HepG2 (cell line): Measurements from ENCODE around the gene LYRM1. TPM values are rescaled to one million over a fixed set of nuclear protein-coding genes. Genes with fewer than 3 reads are reported as not detected.
A peak's percentile ranks its signal among the peaks of the same experiment; 100 is the strongest.

ENCODE experiments used
- BCL3 ChIP-seq: sonication (generic); formaldehyde crosslinking; IDR thresholded peaks from 2 replicates; pipeline ENCODE4 v1.5.1; 2020; ENCODE audit warnings: mild to moderate bottlenecking, missing genetic modification reagents, moderate library complexity
- CBFB ChIP-seq: sonication (generic); formaldehyde crosslinking; IDR thresholded peaks from 2 replicates; pipeline ENCODE4 v1.4.0; 2020; ENCODE audit warnings: missing genetic modification reagents
- ELF4 ChIP-seq: sonication (generic); formaldehyde crosslinking; IDR thresholded peaks from 2 replicates; pipeline ENCODE4 v1.5.0; 2020; ENCODE audit warnings: missing genetic modification reagents, mild to moderate bottlenecking, moderate library complexity, borderline replicate concordance
- HOXD1 ChIP-seq: sonication (generic); formaldehyde crosslinking; IDR thresholded peaks from 2 replicates; pipeline ENCODE4 v1.5.0; 2020; ENCODE audit warnings: missing genetic modification reagents
- KIAA2018 ChIP-seq: sonication (generic); formaldehyde crosslinking; IDR thresholded peaks from 2 replicates; pipeline ENCODE4 v1.5.0; 2020; ENCODE audit warnings: mild to moderate bottlenecking, missing genetic modification reagents, borderline replicate concordance
- SIX1 ChIP-seq: sonication (generic); formaldehyde crosslinking; IDR thresholded peaks from 2 replicates; pipeline ENCODE4 v1.4.0; 2020; ENCODE audit warnings: missing genetic modification reagents, borderline replicate concordance
- SRY ChIP-seq: sonication (generic); formaldehyde crosslinking; IDR thresholded peaks from 2 replicates; pipeline ENCODE4 v1.8.0; 2022; ENCODE audit warnings: mild to moderate bottlenecking, missing genetic modification reagents
- ZBTB10 ChIP-seq: sonication (generic); formaldehyde crosslinking; IDR thresholded peaks from 2 replicates; pipeline ENCODE4 v1.4.0; 2020; ENCODE audit warnings: missing genetic modification reagents, borderline replicate concordance
- ZFP41 ChIP-seq: sonication (generic); formaldehyde crosslinking; IDR thresholded peaks from 2 replicates; pipeline ENCODE4 v1.4.0; 2020; ENCODE audit warnings: mild to moderate bottlenecking, missing genetic modification reagents, borderline replicate concordance
- ZNF232 ChIP-seq: sonication (generic); formaldehyde crosslinking; IDR thresholded peaks from 2 replicates; pipeline ENCODE4 v1.4.0; 2020; ENCODE audit warnings: missing genetic modification reagents, borderline replicate concordance
- ZNF503 ChIP-seq: sonication (generic); formaldehyde crosslinking; IDR thresholded peaks from 2 replicates; pipeline ENCODE4 v1.4.0; 2020; ENCODE audit warnings: missing genetic modification reagents
- ZNF766 ChIP-seq: sonication (generic); formaldehyde crosslinking; IDR thresholded peaks from 2 replicates; pipeline ENCODE4 v1.5.0; 2020; ENCODE audit warnings: missing genetic modification reagents, borderline replicate concordance
- ZNF788 ChIP-seq: sonication (generic); formaldehyde crosslinking; IDR thresholded peaks from 2 replicates; pipeline ENCODE4 v1.5.0; 2020; ENCODE audit warnings: mild to moderate bottlenecking, missing genetic modification reagents, borderline replicate concordance
- polyA plus RNA-seq, 8 experiments: library from polyadenylated mRNA; depleted of rRNA in 3 of 8; stranded (reverse) in 7 of 8; unstranded in 1 of 8; fragments of >200 nt; fragmentation: Illumina TruSeq in 4 of 8; extraction: Trizol in 4 of 8; gene quantifications; 2 replicates each; pipeline versions ENCODE4 v1.2.1 to v1.2.3, GENCODE V29; 2011 to 2016; ENCODE audit warnings: low read depth in 4 of 8, missing spikeins in 1 of 8, mixed read lengths in 1 of 8; ENCODE audit not compliant: insufficient read depth in 1 of 8
- total RNA-seq, 5 experiments: library from RNA; depleted of rRNA; stranded (reverse); fragments of >200 nt; fragmentation: Illumina TruSeq; extraction: Trizol; gene quantifications; 2 replicates each; pipeline ENCODE4 v1.2.3, GENCODE V29; 2016; ENCODE audit warnings: low read depth in 1 of 5

LYRM1 gene
- total and polyA plus RNA-seq, 2 of the 13 experiments (the other 11 are each of a cell fraction or from before 2014, with no cell fraction given): 59.2 to 82.6 TPM

GRCh38 chr16:20901068-20901435 lies 481 bp downstream of the LYRM1 start (continued):
- TF ChIP-seq KIAA2018 (CRISPR knock-in tag) (0 out of 2 replicates have a peak, but pooled peaks have one; percentile 40), CBFB (no peak), ZNF232 (CRISPR knock-in tag) (no peak), ZFP41 (CRISPR knock-in tag) (peak; percentile 1; the same call in 1 of the 2 replicates), ZNF766 (peak; percentile 13; the same call in 1 of the 2 replicates), SIX1 (no peak), ZNF788 (CRISPR knock-in tag) (peak; percentile 12; the same call in 1 of the 2 replicates), ELF4 (0 out of 2 replicates have a peak, but pooled peaks have one; percentile 20), SRY (CRISPR knock-in tag) (peak; percentile 18; the same call in 1 of the 2 replicates), HOXD1 (CRISPR knock-in tag) (peak; percentile 14; the same call in 1 of the 2 replicates), ZBTB10 (peak; percentile 68; the same call in 1 of the 2 replicates), BCL3 (CRISPR knock-in tag) (peak; percentile 13; the same call in 1 of the 2 replicates), ZNF503 (CRISPR knock-in tag) (0 out of 2 replicates have a peak, but pooled peaks have one; percentile 9)
